K562 (cell line): ENCODE data around the gene SKIDA1. TPM values are rescaled to one million over a fixed set of nuclear protein-coding genes. Genes with fewer than 3 reads are reported as not detected.
A peak's percentile ranks its signal among the peaks of the same experiment; 100 is the strongest.

ENCODE experiments used
- ATAC-seq: fragments of 200-7000 bp; cut with Tn5 transposase; 3 replicates; pipeline ENCODE4 v1.9.1; 2020; ENCODE audit warnings: moderate library complexity
- BruUV-seq: library from RNA; stranded (reverse); fragments of 400-500 nt; replicated peaks from 2 replicates; lab custom pipeline; 2021; lab: Mats Ljungman, UMichigan
- CTCF ChIA-PET: fragments of 300-600 bp; formaldehyde crosslinking; extraction: SDS; loops from one replicate; lab custom pipeline; 2021; ENCODE audit warnings: low intra/inter-chr PET ratio; lab: Yijun Ruan, JAX
- POLR2A ChIA-PET: fragments of 300-600, 350-650 bp; sonication (Branson Sonifier 250); formaldehyde crosslinking; extraction: SDS; loops from one replicate; lab custom pipeline; 2021; ENCODE audit warnings: antibody characterized with exemption, inconsistent platforms; lab: Yijun Ruan, JAX
- DNase-seq, 4 experiments: peaks; one replicate each; pipeline versions ENCODE4 v3.0.0 to v3.0.0-alpha.2; 2011 to 2018; ENCODE audit warnings: low spot score in 3 of 4, mixed read lengths in 3 of 4; ENCODE audit errors: extremely low read depth in 1 of 4
- FAIRE-seq: peaks from 2 replicates; lab custom pipeline; 2011; peaks lifted over from hg19 to GRCh38; lab: Jason Lieb, UNC
- H2AFZ ChIP-seq: 2 replicates; pipeline ENCODE4 v1.6.0; 2011; ENCODE audit warnings: low read depth, low read length, control low read depth, inconsistent platforms
- H3K27ac ChIP-seq: fragments of 200-600 bp; 3 replicates; pipeline ENCODE4 v1.8.0; 2011; ENCODE audit warnings: low read depth, mild to moderate bottlenecking, control low read depth, inconsistent platforms, low read length, moderate library complexity, mixed read lengths; ENCODE audit errors: extremely low read depth
- H3K27me3 ChIP-seq, 2 experiments: fragments of 300-600 bp in 1 of 2; 2 replicates in 1 of 2; 3 replicates in 1 of 2; pipeline versions ENCODE4 v1.6.0 to v1.8.0; 2011; ENCODE audit warnings: inconsistent platforms in 2 of 2, low read length in 2 of 2, mild to moderate bottlenecking in 1 of 2, mixed read lengths in 1 of 2, moderate library complexity in 1 of 2; ENCODE audit not compliant: control insufficient read depth in 2 of 2, insufficient read depth in 2 of 2
- H3K36me3 ChIP-seq: fragments of 300-600 bp; 3 replicates; pipeline ENCODE4 v1.8.0; 2011; ENCODE audit warnings: mild to moderate bottlenecking, low read length, inconsistent platforms; ENCODE audit not compliant: control insufficient read depth, insufficient read depth
- H3K4me1 ChIP-seq, 2 experiments: fragments of 200-600 bp in 1 of 2; replicated peaks in 1 of 2; 2 replicates in 1 of 2; 3 replicates in 1 of 2; pipeline versions ENCODE4 v1.5.1 to v1.8.0; 2011; ENCODE audit warnings: inconsistent platforms in 2 of 2, low read length in 2 of 2, mild to moderate bottlenecking in 1 of 2, mixed read lengths in 1 of 2, moderate library complexity in 1 of 2; ENCODE audit not compliant: control insufficient read depth in 2 of 2, insufficient read depth in 2 of 2
- H3K4me2 ChIP-seq: 2 replicates; pipeline ENCODE4 v1.6.1; 2011; ENCODE audit warnings: low read length, control low read depth, inconsistent platforms, mixed read lengths; ENCODE audit not compliant: insufficient read depth
- H3K4me3 ChIP-seq: fragments of 200-600 bp; sonication (generic), shearing (Covaris generic); 2 replicates; pipeline ENCODE4 v1.5.1; 2016; ENCODE audit warnings: control low read depth, inconsistent platforms
- H3K79me2 ChIP-seq: fragments of 200-600 bp; 3 replicates; pipeline ENCODE4 v1.8.0; 2011; ENCODE audit warnings: low read length, inconsistent platforms; ENCODE audit not compliant: control insufficient read depth, insufficient read depth
- H3K9ac ChIP-seq, 2 experiments: 2 replicates each; pipeline versions ENCODE4 v1.6.0 to v1.6.1; 2011; ENCODE audit warnings: low read depth in 2 of 2, low read length in 2 of 2, control low read depth in 1 of 2, inconsistent platforms in 1 of 2, mild to moderate bottlenecking in 1 of 2, mixed read lengths in 1 of 2; ENCODE audit not compliant: insufficient read depth in 1 of 2
- H3K9me1 ChIP-seq: one replicate; pipeline ENCODE4 v1.6.0; 2011; ENCODE audit warnings: inconsistent platforms, mild to moderate bottlenecking, low read length, moderate library complexity; ENCODE audit not compliant: control insufficient read depth, insufficient read depth
- H3K9me3 ChIP-seq: replicated peaks from 2 replicates; pipeline ENCODE4 v1.5.1; 2011; ENCODE audit warnings: low read depth, low read length, inconsistent platforms; ENCODE audit not compliant: control insufficient read depth, insufficient read depth
- H4K20me1 ChIP-seq: replicated peaks from 2 replicates; pipeline ENCODE4 v1.6.1; 2011; ENCODE audit warnings: low read length, inconsistent platforms, mixed read lengths; ENCODE audit not compliant: control insufficient read depth, insufficient read depth
- ATF3 ChIP-seq, 2 experiments: fragments of 450-650 bp in 1 of 2; sonication (generic) in 1 of 2; formaldehyde crosslinking in 1 of 2; IDR thresholded peaks in 1 of 2; conservative IDR thresholded peaks in 1 of 2; 2 replicates each; pipeline versions ENCODE4 v1.6.1 to v1.8.1; 2016 to 2023; ENCODE audit warnings: mild to moderate bottlenecking in 2 of 2, moderate library complexity in 2 of 2, inconsistent platforms in 1 of 2, missing genetic modification reagents in 1 of 2
- CBX2 ChIP-seq: fragments of 200-600 bp; sonication (generic); IDR thresholded peaks from one replicate; pipeline ENCODE4 v1.6.1; 2012; ENCODE audit warnings: mild to moderate bottlenecking, low read length, inconsistent platforms; ENCODE audit not compliant: insufficient read depth, poor library complexity, severe bottlenecking
- FOXJ2 ChIP-seq: fragments of 200-800 bp; sonication (Bioruptor generic); IDR thresholded peaks from 2 replicates; pipeline ENCODE4 v1.6.1; 2016; ENCODE audit warnings: missing genetic modification characterization, missing compliant biosample characterization
- FOXK1 ChIP-seq: sonication (generic); formaldehyde crosslinking; IDR thresholded peaks from 2 replicates; pipeline ENCODE4 v1.8.0; 2022; ENCODE audit warnings: missing genetic modification reagents, mild to moderate bottlenecking, borderline replicate concordance
- NBN ChIP-seq: fragments of 450-650 bp; IDR thresholded peaks from 2 replicates; pipeline ENCODE4 v1.6.1; 2016; ENCODE audit warnings: low read depth, mild to moderate bottlenecking
- NR2F6 ChIP-seq: fragments of 450-650 bp; formaldehyde crosslinking; IDR thresholded peaks from 2 replicates; pipeline ENCODE4 v1.4.0; 2020; ENCODE audit warnings: mild to moderate bottlenecking
- SP2 ChIP-seq: IDR thresholded peaks from 2 replicates; pipeline ENCODE4 v1.6.1; 2011; ENCODE audit warnings: mild to moderate bottlenecking, low read depth, low read length, moderate library complexity; ENCODE audit not compliant: poor library complexity, severe bottlenecking; ENCODE audit errors: extremely low read depth
- STAG1 ChIP-seq: sonication (generic); formaldehyde crosslinking; IDR thresholded peaks from 2 replicates; pipeline ENCODE4 v1.5.0; 2020; ENCODE audit warnings: missing genetic modification reagents, borderline replicate concordance
- ZNF551 ChIP-seq: fragments of 250-450 bp; sonication (Bioruptor Pico); IDR thresholded peaks from 2 replicates; pipeline ENCODE4 v1.5.0; 2021; ENCODE audit warnings: mild to moderate bottlenecking, moderate library complexity
- ZNF780A ChIP-seq: fragments of 250-450 bp; sonication (Bioruptor Pico); IDR thresholded peaks from 2 replicates; pipeline ENCODE4 v1.5.0; 2021; ENCODE audit warnings: mild to moderate bottlenecking
- WGBS: fragments of 100-300 bp; shearing (Covaris generic); methylation state at CpG from one replicate; pipeline ENCODE4 v1.1.6; 2016; ENCODE audit warnings: low coverage, mixed read lengths; ENCODE audit not compliant: insufficient coverage; ENCODE audit errors: missing lambda C conversion rate; 5-methylcytosine and 5-hydroxymethylcytosine counted together
- in situ Hi-C: fragments of 300-500 bp; cut with MboI; formaldehyde crosslinking; loops from 4 replicates; pipeline ENCODE4 v1.15.0; 2018; ENCODE audit warnings: inconsistent platforms, mixed read lengths
- intact Hi-C: fragments of 100-400 bp; cut with micrococcal nuclease; formaldehyde crosslinking; loops from 2 replicates; pipeline ENCODE4 v1.14.2; 2022
- polyA plus RNA-seq, 8 experiments: library from polyadenylated mRNA; depleted of rRNA in 4 of 8; stranded (reverse) in 5 of 8; unstranded in 3 of 8; fragments of >200 nt; fragmentation: Nextera tagmentation in 2 of 8; fragmentation: Illumina TruSeq in 1 of 8; extraction: Ambion mirVana in 2 of 8; extraction: Trizol in 1 of 8; gene quantifications; 2 replicates each; pipeline versions ENCODE4 v1.2.1 to v1.2.3, GENCODE V29; 2011 to 2014; ENCODE audit warnings: inconsistent platforms in 1 of 8, missing spikeins in 1 of 8
- total RNA-seq, 7 experiments: library from RNA; depleted of rRNA in 6 of 7; stranded (reverse); fragments of >200 nt in 6 of 7; fragmentation: Illumina TruSeq in 2 of 7; extraction: Trizol in 2 of 7; gene quantifications; 2 replicates each; pipeline versions ENCODE4 v1.2.1 to v1.2.3, GENCODE V29; 2011 to 2021; ENCODE audit warnings: low replicate concordance in 1 of 7

The SKIDA1 gene
- total and polyA plus RNA-seq, 9 of the 15 experiments (the other 6 are each of a cell fraction or from before 2014, with no cell fraction given), result 0.05 to 1.1 (median 0.42) TPM

- TF ChIP-seq FOXJ2 (tag), result no peak
These were observed 6.7 kb downstream of the SKIDA1 start (continued) for GRCh38 chr10:21518641-21519396.

GRCh38 chr10:21518149-21518640, 7.3 kb downstream of the SKIDA1 start:
- peak overlapping the region; percentile 96; the same call in 1 of the 2 replicates for H2AFZ ChIP-seq
- no peak overlapping the region for H3K9ac ChIP-seq
- ChIA-PET POLR2A (interaction anchor here (0.6 kb wide), 1 partner anchor 18 kb away, joined by 4 read pairs; no protein-coding TSS in a partner anchor), CTCF (no interaction called here)
- H3K4me3 ChIP-seq, result 0 out of 2 replicates have a peak overlapping the region, but pooled peaks have one; percentile 54
- BruUV-seq, result no TSS peak
- no peaks in the 10 kb centered on the region for H3K27me3 ChIP-seq
- in situ Hi-C loops (no loop called here), intact Hi-C loops (no loop called here)
- H3K9me3 ChIP-seq, result no peaks in the 10 kb centered on the region
- H3K27ac ChIP-seq, result no peak overlapping the region
- WGBS, result 69% methylated on average over 11 of the region's 13 CpGs
- no peak overlapping the region; the same call in 1 of the 2 replicates for H3K4me2 ChIP-seq
- no peaks in the 10 kb centered on the region for H3K36me3 ChIP-seq
- FAIRE-seq (no peak), DNase-seq (no peak), ATAC-seq (no peak)
- H3K4me1 ChIP-seq, result peaks cover 14 to 25% of the 10 kb centered on the region in 2 experiments; a peak in 4 of 5 replicates
- no peak for TF ChIP-seq SP2
- no peak for TF ChIP-seq NBN
- no peak for TF ChIP-seq FOXK1 (CRISPR knock-in tag)
- no peak for TF ChIP-seq ZNF551 (CRISPR knock-in tag)
- TF ChIP-seq ATF3 (IDR thresholded peaks at IDR 0.05), result peak; percentile 51; the same call in 1 of the 2 replicates
- TF ChIP-seq ATF3 (CRISPR knock-in tag; conservative IDR thresholded peaks at IDR 0.05), result no peak
- no peak for TF ChIP-seq STAG1 (CRISPR knock-in tag)
- no peak for TF ChIP-seq NR2F6 (CRISPR knock-in tag)
- peak; percentile 44 for TF ChIP-seq CBX2
- no peak for TF ChIP-seq ZNF780A (CRISPR knock-in tag)
- H3K79me2 ChIP-seq, result no peaks in the 10 kb centered on the region
- no peaks in the 10 kb centered on the region for H3K9me1 ChIP-seq
- no peaks in the 10 kb centered on the region for H4K20me1 ChIP-seq
